Measurements from ENCODE around the gene MFAP3.

MFAP3 gene

DNA sequence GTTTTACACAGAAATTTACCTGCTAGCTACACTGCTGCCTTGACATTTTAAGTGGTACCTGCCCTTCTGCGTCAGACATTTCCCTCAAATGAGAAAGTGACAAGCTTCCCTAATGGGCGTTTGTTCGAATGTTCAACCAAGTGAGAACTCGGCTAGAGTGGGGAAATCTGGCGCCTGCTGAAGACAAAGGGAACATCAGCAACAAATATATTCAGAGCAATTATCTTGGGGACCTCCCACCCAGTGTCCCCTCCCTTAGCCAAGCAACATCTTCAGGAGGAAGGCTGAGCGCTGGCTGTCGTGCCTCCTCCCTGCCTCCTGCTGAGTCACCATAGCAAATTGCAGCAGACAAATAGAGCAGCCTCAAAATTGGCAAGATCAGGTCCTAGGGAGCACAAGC lies 57.1 kb downstream of the MFAP3 start:
- FAIRE-seq = no peak

DNA sequence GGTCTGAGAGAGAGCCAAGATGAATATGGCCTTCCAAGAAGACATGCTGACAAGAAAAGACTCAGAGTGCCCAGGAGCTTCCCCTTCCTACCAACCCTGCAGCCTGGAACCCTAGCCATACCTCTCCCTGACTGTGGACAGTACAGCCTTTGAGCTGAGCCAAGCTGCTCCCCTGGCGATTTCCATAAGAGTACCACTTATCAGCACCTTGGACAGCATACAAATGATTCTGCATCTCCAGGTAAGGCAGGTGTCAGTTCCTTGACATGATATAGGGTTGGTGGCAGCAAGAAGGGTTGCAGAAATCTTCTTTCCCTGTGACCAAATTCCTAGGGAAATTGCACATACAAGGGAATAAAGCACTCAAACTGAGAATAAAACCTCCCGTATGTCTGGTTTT lies 58.3 kb downstream of the MFAP3 start:
- FAIRE-seq = no peak

DNA sequence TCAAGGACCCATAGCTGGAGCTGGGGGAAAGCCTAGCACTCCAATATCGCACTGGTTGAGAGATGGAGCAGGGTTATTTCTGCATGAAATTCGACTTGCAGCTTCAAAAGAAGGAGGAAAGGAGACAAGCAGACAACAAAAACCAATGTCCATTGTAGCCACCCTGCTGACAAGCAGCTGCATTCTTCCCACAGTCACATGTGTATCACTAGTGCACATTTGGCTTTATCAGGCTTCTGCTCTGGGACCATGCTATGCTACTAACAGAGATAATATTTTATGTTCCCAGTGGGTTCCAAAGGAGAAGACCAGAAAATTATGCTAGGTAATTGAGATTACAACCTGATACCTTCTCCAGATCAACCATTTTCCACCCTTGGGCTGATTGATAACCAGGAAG lies 59.7 kb downstream of the MFAP3 start:
- no peak for FAIRE-seq

DNA sequence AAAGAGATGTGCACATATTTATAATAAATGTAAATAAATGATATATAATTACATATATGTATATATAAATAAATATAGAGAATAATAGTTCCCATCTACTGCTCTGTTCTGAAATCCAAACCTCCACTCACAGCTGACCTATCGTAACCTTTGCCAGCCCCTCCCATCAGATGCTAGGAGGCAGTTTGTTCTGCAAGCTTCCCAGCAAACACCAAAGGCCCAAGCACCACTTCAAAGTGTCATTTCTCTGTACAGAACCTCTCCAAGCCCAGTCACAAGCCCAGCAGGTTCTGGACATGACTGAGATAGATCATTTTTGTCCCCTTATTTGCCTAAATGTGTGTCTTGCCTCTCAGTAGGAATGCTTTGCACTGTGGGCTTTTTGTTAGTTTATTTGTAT lies 62.4 kb downstream of the MFAP3 start:
- no peak for FAIRE-seq

DNA sequence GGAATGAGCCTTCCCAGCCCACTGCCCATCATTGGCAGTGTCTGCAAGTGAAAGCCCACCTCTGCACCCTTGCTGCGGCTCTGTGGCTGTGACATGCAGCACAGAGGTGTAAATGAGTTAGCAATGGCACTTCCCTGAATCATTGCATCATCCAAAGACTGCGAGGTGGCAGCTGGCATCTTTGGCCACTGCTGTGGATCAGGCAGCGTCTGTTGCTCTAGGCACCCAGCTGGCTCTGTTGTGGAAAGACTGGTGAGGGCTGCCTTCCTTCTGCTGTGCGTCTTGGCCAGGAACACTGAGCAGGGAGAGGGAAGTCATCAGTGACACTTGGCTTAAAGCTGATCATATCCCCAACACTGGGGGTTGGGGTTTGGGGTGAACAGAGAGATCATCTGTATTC lies 64.5 kb downstream of the MFAP3 start:
- FAIRE-seq = no peak
